ENCODE results near the gene SPRR2A. TPM values are rescaled to one million over a fixed set of nuclear protein-coding genes. Genes with fewer than 3 reads are reported as not detected.

Gene SPRR2A
- total and polyA plus RNA-seq, 2 experiments from 2014 or later, result not detected

- peak; percentile 15 for TF ChIP-seq CTCF (IDR thresholded peaks at IDR 0.05; ENCODE audit: low read depth, low read length)
- H3K4me3 ChIP-seq, result no peak overlapping the region
- H3K36me3 ChIP-seq, result no peaks in the 10 kb centered on the region
- no peaks in the 10 kb centered on the region for H3K4me1 ChIP-seq (ENCODE audit: low read depth)
- no peaks in the 10 kb centered on the region for H3K27me3 ChIP-seq
- DNase-seq (ENCODE audit: low read depth in 1 of 2, low spot score in 1 of 2), result peak; percentile 20 to 49
- H3K9me3 ChIP-seq (ENCODE audit: low read depth), result no peaks in the 10 kb centered on the region
- no peak overlapping the region for H3K27ac ChIP-seq
Measured at GRCh38 chr1:153032677-153033308, 24.5 kb downstream of the SPRR2A start.

GRCh38 chr1:153032073-153032472 lies 25.2 kb downstream of the SPRR2A start:
- TF ChIP-seq CTCF (IDR thresholded peaks at IDR 0.05; ENCODE audit: low read depth, low read length), result no peak
- H3K9me3 ChIP-seq (ENCODE audit: low read depth), result no peaks in the 10 kb centered on the region

GRCh38 chr1:153030895-153031294 lies 26.4 kb downstream of the SPRR2A start, which contains the start of gene SPRR1B:
SPRR1B (plus strand) TSS chr1:153031203; CDS start chr1:153032346, 1,143 bp downstream.
- H3K9me3 ChIP-seq (ENCODE audit: low read depth), result no peaks in the 10 kb centered on the region
- no peaks in the 10 kb centered on the region for H3K4me1 ChIP-seq (ENCODE audit: low read depth)
- no peak for DNase-seq (ENCODE audit: low read depth in 1 of 2, low spot score in 1 of 2)
- H3K27ac ChIP-seq, result no peak within 1 kb of the TSS
- TF ChIP-seq CTCF (IDR thresholded peaks at IDR 0.05; ENCODE audit: low read depth, low read length), result no peak
- H3K36me3 ChIP-seq, result no peaks in the 10 kb centered on the region
- no peaks in the 10 kb centered on the region for H3K27me3 ChIP-seq
- H3K4me3 ChIP-seq, result no peak within 1 kb of the TSS

More at GRCh38 chr1:153032073-153032472, 25.2 kb downstream of the SPRR2A start:
- no peaks in the 10 kb centered on the region for H3K36me3 ChIP-seq
- H3K4me1 ChIP-seq (ENCODE audit: low read depth), result no peaks in the 10 kb centered on the region
- DNase-seq (ENCODE audit: low read depth in 1 of 2, low spot score in 1 of 2), result no peak
- no peaks in the 10 kb centered on the region for H3K27me3 ChIP-seq
- H3K4me3 ChIP-seq, result no peak overlapping the region
- no peak overlapping the region for H3K27ac ChIP-seq

GRCh38 chr1:153028766-153029165 lies 28.5 kb downstream of the SPRR2A start:
- Histone ChIP-seq H3K9me3 (ENCODE audit: low read depth) (no peaks in the 10 kb centered on the region), H3K27ac (no peak overlapping the region), H3K4me1 (ENCODE audit: low read depth) (no peaks in the 10 kb centered on the region), H3K4me3 (no peak overlapping the region), H3K36me3 (no peaks in the 10 kb centered on the region), H3K27me3 (no peaks in the 10 kb centered on the region)
- no peak for TF ChIP-seq CTCF (IDR thresholded peaks at IDR 0.05; ENCODE audit: low read depth, low read length)
- no peak for DNase-seq (ENCODE audit: low read depth in 1 of 2, low spot score in 1 of 2)

DNA sequence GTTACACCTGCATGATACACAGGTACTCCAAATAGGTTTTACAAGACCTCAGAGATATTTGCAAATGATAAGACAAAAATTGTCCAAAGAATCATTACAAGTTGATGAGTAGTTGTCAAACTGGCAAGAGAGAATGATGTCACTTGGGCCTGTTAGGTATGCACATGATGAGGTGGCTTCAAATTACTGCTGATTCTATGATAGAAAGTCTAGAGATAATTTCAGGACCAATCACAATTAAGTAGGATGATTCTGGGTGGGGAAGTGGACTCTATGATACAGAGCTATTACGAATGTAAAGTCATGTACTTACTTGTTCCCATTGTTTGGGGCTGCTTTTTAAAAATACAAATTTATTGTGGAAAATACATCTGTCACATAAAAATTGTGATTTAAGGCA lies 31.5 kb downstream of the SPRR2A start:
- TF ChIP-seq CTCF (IDR thresholded peaks at IDR 0.05; ENCODE audit: low read depth, low read length), result no peak
- no peaks in the 10 kb centered on the region for H3K36me3 ChIP-seq
- no peaks in the 10 kb centered on the region for H3K4me1 ChIP-seq (ENCODE audit: low read depth)
- H3K27me3 ChIP-seq, result no peaks in the 10 kb centered on the region
- H3K9me3 ChIP-seq (ENCODE audit: low read depth), result no peaks in the 10 kb centered on the region
- no peak for DNase-seq (ENCODE audit: low read depth in 1 of 2, low spot score in 1 of 2)
- no peak overlapping the region for H3K4me3 ChIP-seq
- H3K27ac ChIP-seq, result no peak overlapping the region
